UCSD-AML1 (cell line): ENCODE data around the gene NR2F2.

Source experiments
- DNase-seq: peaks from one replicate; lab custom pipeline; 2025; ENCODE audit not compliant: unreplicated experiment; lab: John Stamatoyannopoulos, UW

The NR2F2 gene

GRCh38 chr15:96352604-96353405 lies 22.3 kb downstream of the NR2F2 start:
- DNase-seq: no peak

- DNase-seq: no peak
Measured at GRCh38 chr15:96353416-96353929, 23.0 kb downstream of the NR2F2 start.

GRCh38 chr15:96353930-96354730 lies 23.6 kb downstream of the NR2F2 start:
- no peak for DNase-seq

- DNase-seq: no peak
Measured at GRCh38 chr15:96354731-96355567, 24.4 kb downstream of the NR2F2 start.

GRCh38 chr15:96355568-96356187 lies 25.2 kb downstream of the NR2F2 start:
- no peak for DNase-seq

GRCh38 chr15:96356494-96357455 lies 26.3 kb downstream of the NR2F2 start:
- DNase-seq: peak; percentile 82

- DNase-seq: no peak
Measured at GRCh38 chr15:96358001-96358801, 27.7 kb downstream of the NR2F2 start.

- no peak for DNase-seq
Measured at GRCh38 chr15:96358821-96359615, 28.5 kb downstream of the NR2F2 start.

GRCh38 chr15:96359616-96360521 lies 29.4 kb downstream of the NR2F2 start:
- DNase-seq: no peak

GRCh38 chr15:96360581-96361308 lies 30.2 kb downstream of the NR2F2 start:
- no peak for DNase-seq

- DNase-seq: no peak
Measured at GRCh38 chr15:96361309-96362010, 31.0 kb downstream of the NR2F2 start.

- DNase-seq: no peak
Measured at GRCh38 chr15:96362011-96362754, 31.7 kb downstream of the NR2F2 start.

- DNase-seq: no peak
Measured at GRCh38 chr15:96362755-96363651, 32.5 kb downstream of the NR2F2 start.

- DNase-seq: no peak
Measured at GRCh38 chr15:96363707-96364106, 33.2 kb downstream of the NR2F2 start.
